Spleen (tissue), 11 donors: ENCODE results near the gene CERT1. TPM values are rescaled to one million over a fixed set of nuclear protein-coding genes. Genes with fewer than 3 reads are reported as not detected.

ENCODE experiments used
- DNase-seq: peaks from one replicate; pipeline ENCODE4 v3.0.0-alpha.2; 2020
- H3K27ac ChIP-seq, 8 donors: fragments of 200-600 bp; sonication (generic) in 7 of 8; 1 replicate in 4 of 8; 2 replicates in 4 of 8; pipeline versions ENCODE4 v1.5.0 to v1.8.0; 2016 to 2021; ENCODE audit warnings: inconsistent platforms in 4 of 8, mild to moderate bottlenecking in 4 of 8, moderate library complexity in 1 of 8
- H3K27me3 ChIP-seq, 7 donors: fragments of 200-600 bp; sonication (generic) in 6 of 7; replicated peaks in 1 of 7; 1 replicate in 4 of 7; 2 replicates in 3 of 7; pipeline versions ENCODE4 v1.5.0 to v1.8.0; 2016 to 2021; ENCODE audit warnings: inconsistent platforms in 3 of 7, mild to moderate bottlenecking in 1 of 7
- H3K36me3 ChIP-seq, 6 donors: fragments of 200-600 bp; sonication (generic) in 5 of 6; 1 replicate in 4 of 6; 2 replicates in 2 of 6; pipeline versions ENCODE4 v1.5.0 to v1.8.0; 2016 to 2021; ENCODE audit warnings: inconsistent platforms in 2 of 6
- H3K4me1 ChIP-seq, 6 donors: fragments of 200-600 bp; sonication (generic) in 5 of 6; 1 replicate in 3 of 6; 2 replicates in 3 of 6; pipeline versions ENCODE4 v1.5.0 to v1.8.0; 2016 to 2021; ENCODE audit warnings: inconsistent platforms in 3 of 6
- H3K4me3 ChIP-seq, 8 donors: fragments of 200-600 bp; sonication (generic) in 7 of 8; 1 replicate in 4 of 8; 2 replicates in 4 of 8; pipeline versions ENCODE4 v1.5.0 to v1.8.0; 2016 to 2021; ENCODE audit warnings: inconsistent platforms in 4 of 8, mild to moderate bottlenecking in 4 of 8, moderate library complexity in 2 of 8
- H3K9me3 ChIP-seq, 8 donors: fragments of 200-600 bp; sonication (generic) in 7 of 8; 1 replicate in 4 of 8; 2 replicates in 4 of 8; pipeline versions ENCODE4 v1.5.0 to v1.8.0; 2016 to 2021; ENCODE audit warnings: inconsistent platforms in 4 of 8
- POLR2A ChIP-seq, 3 donors: fragments of 450-650 bp; IDR thresholded peaks; one replicate each; pipeline ENCODE4 v1.5.1; 2017; ENCODE audit warnings: antibody characterized with exemption in 3 of 3, mild to moderate bottlenecking in 1 of 3
- POLR2AphosphoS5 ChIP-seq, 3 donors: sonication (generic); formaldehyde crosslinking; IDR thresholded peaks; one replicate each; pipeline ENCODE4 v1.5.1; 2017; ENCODE audit warnings: antibody characterized with exemption in 3 of 3
- WGBS, 5 donors: extraction: QIAGEN DNeasy Blood & Tissue Kit in 3 of 5; methylation state at CpG; one replicate each; pipeline versions ENCODE4 v1.1.5 to v1.1.7; 2013 to 2018; 5-methylcytosine and 5-hydroxymethylcytosine counted together
- intact Hi-C: fragments of 100-400 bp; cut with DNase I; formaldehyde crosslinking; loops from one replicate; pipeline ENCODE4 v1.15.0; 2023; ENCODE audit warnings: low total_unique reads
- polyA plus RNA-seq, 3 donors: library from polyadenylated mRNA; stranded (reverse); fragments of 200-250 nt; gene quantifications; one replicate each; pipeline ENCODE4 v1.2.1, GENCODE V29; 2013
- total RNA-seq, 7 donors: library from RNA; depleted of rRNA in 3 of 7; stranded (reverse); fragments of >200 nt in 3 of 7; fragmentation: NEBNext Ultra II Directional in 4 of 7; extraction: Animal tissue kit (Norgen Biotek cat#: 25700) in 4 of 7; gene quantifications; one replicate each; pipeline versions ENCODE4 v1.1.0 to v1.2.1, GENCODE V29; 2016 to 2021
- TF ChIP-seq, protein P1 (sequence below), 11 experiments: fragments of 200-600 bp in 7 of 11; fragments of 450-650 bp in 4 of 11; sonication (generic) in 4 of 11; IDR thresholded peaks in 8 of 11; conservative IDR thresholded peaks in 3 of 11; 1 replicate in 7 of 11; 2 replicates in 4 of 11; pipeline versions ENCODE4 v1.4.0 to v1.8.0; 2016 to 2021; ENCODE audit warnings: antibody characterized with exemption in 11 of 11, inconsistent platforms in 4 of 11, mild to moderate bottlenecking in 1 of 11
- donor health status: healthy with polysubstance abuse.
- donor health status: DM: no; HTN: no; CAD: no; lungs with moderate emphysema.
- donor health status: DM: no; HTN: no; CAD: no.
- donor health status: Bipolar disorder and iron deficiency.
- donor health status: healthy.
- donor health status: DM: no; HTN: no; CAD: no.
- donor health status: DM: yes; HTN: yes; CAD: no.

The CERT1 gene
- total and polyA plus RNA-seq, 10 donors: 8.5 to 71.1 (median 51.4) TPM

DNA sequence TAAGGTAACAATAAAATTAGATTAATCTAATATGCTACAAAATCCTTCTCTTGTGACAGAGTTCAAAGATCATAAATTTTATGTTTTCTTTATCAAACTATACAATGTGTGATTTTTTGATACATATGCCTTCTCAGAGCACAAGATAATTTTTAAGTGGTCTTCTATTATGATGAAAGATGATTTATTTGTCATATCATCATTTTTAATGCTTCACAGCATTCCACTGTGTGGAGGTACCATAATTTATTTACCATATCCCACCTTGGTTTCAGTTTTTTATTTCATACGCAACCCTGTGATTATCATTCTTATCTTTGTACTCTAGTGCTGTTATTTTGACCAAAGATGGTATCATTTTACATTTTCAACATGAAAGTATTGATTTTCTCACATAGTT, 41.9 kb upstream of the CERT1 start:
- 96 to 100% (median 98%) methylated on average over 1 of the region's 1 CpG for WGBS, 5 donors
- intact Hi-C loops: no loop called here
- Histone ChIP-seq H3K9me3 (peaks cover 0 to 5% (median 0%) of the 10 kb centered on the region in 8 donors), H3K36me3 (peaks cover 2 to 83% (median 19%) of the 10 kb centered on the region in 6 donors), H3K27ac (no peak overlapping the region), H3K27me3 (no peaks in the 10 kb centered on the region), H3K4me3 (no peak overlapping the region), H3K4me1 (peaks cover 0 to 13% (median under 1%) of the 10 kb centered on the region in 6 donors)
- no peak for DNase-seq
- TF ChIP-seq POLR2A (IDR thresholded peaks at IDR 0.05): no peak

GRCh38 chr5:75552764-75553163, 41.3 kb upstream of the CERT1 start:
- Histone ChIP-seq H3K9me3 (peaks cover 0 to 5% (median 0%) of the 10 kb centered on the region in 8 donors), H3K27ac (no peak overlapping the region), H3K4me3 (no peak overlapping the region), H3K27me3 (no peaks in the 10 kb centered on the region), H3K4me1 (peaks cover 0 to 7% (median 0%) of the 10 kb centered on the region in 6 donors), H3K36me3 (peaks cover 2 to 77% (median 19%) of the 10 kb centered on the region in 6 donors)
- 96 to 100% (median 98%) methylated on average over 2 of the region's 2 CpGs for WGBS, 5 donors
- TF ChIP-seq POLR2AphosphoS5 (IDR thresholded peaks at IDR 0.05) (no peak), POLR2A (IDR thresholded peaks at IDR 0.05) (no peak)
- TF ChIP-seq, protein P1, sequence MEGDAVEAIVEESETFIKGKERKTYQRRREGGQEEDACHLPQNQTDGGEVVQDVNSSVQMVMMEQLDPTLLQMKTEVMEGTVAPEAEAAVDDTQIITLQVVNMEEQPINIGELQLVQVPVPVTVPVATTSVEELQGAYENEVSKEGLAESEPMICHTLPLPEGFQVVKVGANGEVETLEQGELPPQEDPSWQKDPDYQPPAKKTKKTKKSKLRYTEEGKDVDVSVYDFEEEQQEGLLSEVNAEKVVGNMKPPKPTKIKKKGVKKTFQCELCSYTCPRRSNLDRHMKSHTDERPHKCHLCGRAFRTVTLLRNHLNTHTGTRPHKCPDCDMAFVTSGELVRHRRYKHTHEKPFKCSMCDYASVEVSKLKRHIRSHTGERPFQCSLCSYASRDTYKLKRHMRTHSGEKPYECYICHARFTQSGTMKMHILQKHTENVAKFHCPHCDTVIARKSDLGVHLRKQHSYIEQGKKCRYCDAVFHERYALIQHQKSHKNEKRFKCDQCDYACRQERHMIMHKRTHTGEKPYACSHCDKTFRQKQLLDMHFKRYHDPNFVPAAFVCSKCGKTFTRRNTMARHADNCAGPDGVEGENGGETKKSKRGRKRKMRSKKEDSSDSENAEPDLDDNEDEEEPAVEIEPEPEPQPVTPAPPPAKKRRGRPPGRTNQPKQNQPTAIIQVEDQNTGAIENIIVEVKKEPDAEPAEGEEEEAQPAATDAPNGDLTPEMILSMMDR (IDR thresholded peaks at IDR 0.05 in 8 of 11, conservative IDR thresholded peaks at IDR 0.05 in 3 of 11): no peak
- DNase-seq: no peak
- intact Hi-C loops: no loop called here

DNA sequence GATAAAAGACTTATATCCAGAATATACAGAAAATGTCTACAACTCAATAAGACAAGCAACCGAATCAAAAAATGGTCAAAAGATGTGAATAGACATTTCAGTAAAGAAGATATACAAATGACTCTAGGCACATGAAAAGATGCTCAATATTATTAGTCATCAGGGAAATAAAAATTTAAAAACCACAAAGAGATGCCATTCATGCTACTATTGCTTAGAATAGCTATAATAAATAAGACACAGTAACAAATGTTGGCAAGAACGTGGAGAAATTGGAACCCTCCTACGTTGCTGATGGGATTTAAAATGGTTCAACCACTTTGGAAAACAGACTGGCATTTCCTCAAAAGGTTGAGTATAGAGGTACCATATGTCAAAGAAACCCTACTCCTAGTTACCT, 40.0 kb upstream of the CERT1 start:
- H3K36me3 ChIP-seq: peaks cover 2 to 64% (median 19%) of the 10 kb centered on the region in 6 donors
- H3K4me1 ChIP-seq: no peaks in the 10 kb centered on the region
- no peak overlapping the region for H3K4me3 ChIP-seq
- DNase-seq: no peak
- TF ChIP-seq POLR2AphosphoS5 (IDR thresholded peaks at IDR 0.05) (no peak), POLR2A (IDR thresholded peaks at IDR 0.05) (no peak)
- TF ChIP-seq, protein P1 (IDR thresholded peaks at IDR 0.05 in 8 of 11, conservative IDR thresholded peaks at IDR 0.05 in 3 of 11): no peak
- intact Hi-C loops: no loop called here
- 93 to 99% (median 97%) methylated on average over 3 of the region's 3 CpGs for WGBS, 5 donors
- H3K9me3 ChIP-seq: no peaks in the 10 kb centered on the region
- no peaks in the 10 kb centered on the region for H3K27me3 ChIP-seq
- no peak overlapping the region for H3K27ac ChIP-seq

- Histone ChIP-seq H3K4me1 (no peaks in the 10 kb centered on the region), H3K9me3 (no peaks in the 10 kb centered on the region), H3K4me3 (no peak overlapping the region), H3K36me3 (peaks cover 2 to 55% (median 19%) of the 10 kb centered on the region in 6 donors), H3K27ac (no peak overlapping the region), H3K27me3 (no peaks in the 10 kb centered on the region)
- intact Hi-C loops: no loop called here
- no peak for TF ChIP-seq POLR2A (IDR thresholded peaks at IDR 0.05)
- 84 to 98% (median 92%) methylated on average over 1 of the region's 1 CpG for WGBS, 5 donors
- DNase-seq: no peak
Measured at GRCh38 chr5:75550597-75550996, 39.2 kb upstream of the CERT1 start.

DNA sequence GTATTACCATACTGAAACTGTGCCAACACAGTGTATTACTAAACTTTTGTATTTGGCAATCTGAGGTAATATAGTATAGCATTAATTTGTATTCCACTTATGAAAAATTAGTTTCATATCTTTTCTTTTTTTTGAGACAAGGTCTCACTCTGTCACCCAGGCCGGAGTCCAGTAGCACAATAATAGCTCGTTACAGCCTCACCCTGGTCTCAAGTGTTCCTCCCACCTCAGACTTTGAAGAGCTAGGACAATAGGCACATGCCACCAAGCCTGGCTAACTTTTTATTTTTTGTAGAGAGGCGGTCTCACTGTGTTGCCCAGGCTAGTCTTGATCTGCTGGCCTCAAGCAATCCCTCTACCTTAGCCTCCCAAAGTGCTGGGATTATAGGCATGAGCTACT, 36.4 kb upstream of the CERT1 start:
- H3K4me3 ChIP-seq: no peak overlapping the region
- H3K27ac ChIP-seq: no peak overlapping the region
- no peak for TF ChIP-seq POLR2AphosphoS5 (IDR thresholded peaks at IDR 0.05)
- intact Hi-C loops: no loop called here
- DNase-seq: no peak
- WGBS, 5 donors: 90 to 99% (median 92%) methylated on average over 3 of the region's 3 CpGs
- peaks cover 0 to 39% (median 5%) of the 10 kb centered on the region in 6 donors for H3K36me3 ChIP-seq
- no peaks in the 10 kb centered on the region for H3K27me3 ChIP-seq
- no peaks in the 10 kb centered on the region for H3K4me1 ChIP-seq
- H3K9me3 ChIP-seq: no peaks in the 10 kb centered on the region

GRCh38 chr5:75546830-75547229, 35.4 kb upstream of the CERT1 start:
- intact Hi-C loops: no loop called here
- Histone ChIP-seq H3K36me3 (peaks cover 0 to 29% (median under 1%) of the 10 kb centered on the region in 6 donors), H3K27me3 (no peaks in the 10 kb centered on the region), H3K4me3 (no peak overlapping the region), H3K9me3 (no peaks in the 10 kb centered on the region), H3K27ac (no peak overlapping the region), H3K4me1 (no peaks in the 10 kb centered on the region)
- 96 to 99% (median 97%) methylated on average over 6 of the region's 6 CpGs for WGBS, 5 donors
- TF ChIP-seq POLR2A (IDR thresholded peaks at IDR 0.05): no peak
- TF ChIP-seq, protein P1 (IDR thresholded peaks at IDR 0.05 in 8 of 11, conservative IDR thresholded peaks at IDR 0.05 in 3 of 11): no peak
- no peak for TF ChIP-seq POLR2AphosphoS5 (IDR thresholded peaks at IDR 0.05)
- no peak for DNase-seq
